Liver (tissue), 9 donors: ENCODE results near the gene REL. TPM values are rescaled to one million over a fixed set of nuclear protein-coding genes. Genes with fewer than 3 reads are reported as not detected.

Source experiments
- DNase-seq: peaks from one replicate; pipeline ENCODE4 v3.0.0-alpha.2; 2017; ENCODE audit warnings: low spot score
- H3K27ac ChIP-seq, 2 donors: one replicate each; pipeline ENCODE4 v1.7.0; 2013; ENCODE audit warnings: inconsistent platforms in 2 of 2, low read length in 2 of 2, control low read depth in 1 of 2, low read depth in 1 of 2, mild to moderate bottlenecking in 1 of 2
- H3K27me3 ChIP-seq, 4 donors: one replicate each; pipeline versions ENCODE4 v1.6.1 to v1.7.0; 2013; ENCODE audit warnings: low read length in 3 of 4, inconsistent platforms in 1 of 4, mild to moderate bottlenecking in 1 of 4, moderate library complexity in 1 of 4; ENCODE audit not compliant: control insufficient read depth in 4 of 4, insufficient read depth in 4 of 4
- H3K36me3 ChIP-seq, 4 donors: one replicate each; pipeline versions ENCODE4 v1.6.1 to v1.7.0; 2013; ENCODE audit warnings: low read length in 3 of 4, mild to moderate bottlenecking in 3 of 4, low read depth in 1 of 4, moderate library complexity in 1 of 4; ENCODE audit not compliant: control insufficient read depth in 4 of 4, insufficient read depth in 3 of 4
- H3K4me1 ChIP-seq, 4 donors: one replicate each; pipeline versions ENCODE4 v1.6.1 to v1.7.0; 2013; ENCODE audit warnings: low read length in 3 of 4, mild to moderate bottlenecking in 3 of 4, moderate library complexity in 1 of 4; ENCODE audit not compliant: control insufficient read depth in 4 of 4, insufficient read depth in 4 of 4
- H3K4me3 ChIP-seq, 3 donors: one replicate each; pipeline versions ENCODE4 v1.6.1 to v1.7.0; 2013; ENCODE audit warnings: low read length in 3 of 3, control low read depth in 1 of 3, low read depth in 1 of 3, mild to moderate bottlenecking in 1 of 3
- H3K9ac ChIP-seq, 2 donors: one replicate each; pipeline ENCODE4 v1.7.0; 2013; ENCODE audit warnings: low read length in 2 of 2, mild to moderate bottlenecking in 2 of 2, moderate library complexity in 2 of 2, control low read depth in 1 of 2, low read depth in 1 of 2
- H3K9me3 ChIP-seq, 4 donors: one replicate each; pipeline versions ENCODE4 v1.6.1 to v1.7.0; 2013; ENCODE audit warnings: low read length in 3 of 4; ENCODE audit not compliant: control insufficient read depth in 4 of 4
- EGR1 ChIP-seq, 2 donors: IDR thresholded peaks; 2 replicates each; pipeline ENCODE4 v1.6.1; 2016 to 2018; ENCODE audit warnings: antibody characterized with exemption in 2 of 2, low read depth in 2 of 2
- FOXA1 ChIP-seq: IDR thresholded peaks from 2 replicates; pipeline ENCODE4 v1.6.1; 2016; ENCODE audit warnings: antibody characterized with exemption
- FOXA2 ChIP-seq: IDR thresholded peaks from 2 replicates; pipeline ENCODE4 v1.6.1; 2016; ENCODE audit warnings: antibody characterized with exemption
- GABPA ChIP-seq, 2 donors: IDR thresholded peaks in 1 of 2; conservative IDR thresholded peaks in 1 of 2; 2 replicates each; pipeline ENCODE4 v1.6.1; 2016; ENCODE audit warnings: antibody characterized with exemption in 2 of 2, mild to moderate bottlenecking in 1 of 2, moderate library complexity in 1 of 2
- HNF4A ChIP-seq, 2 donors: conservative IDR thresholded peaks; 2 replicates each; pipeline ENCODE4 v1.6.1; 2016; ENCODE audit warnings: antibody characterized with exemption in 2 of 2, mild to moderate bottlenecking in 2 of 2
- JUND ChIP-seq, 2 donors: IDR thresholded peaks; 2 replicates each; pipeline ENCODE4 v1.6.1; 2016; ENCODE audit warnings: antibody characterized with exemption in 2 of 2
- NR2F2 ChIP-seq: IDR thresholded peaks from 2 replicates; pipeline ENCODE4 v1.6.1; 2016; ENCODE audit warnings: antibody characterized with exemption
- RAD21 ChIP-seq, 2 donors: IDR thresholded peaks; 2 replicates each; pipeline ENCODE4 v1.6.1; 2016; ENCODE audit warnings: antibody characterized with exemption in 2 of 2, mild to moderate bottlenecking in 2 of 2
- RXRA ChIP-seq, 2 donors: IDR thresholded peaks; 2 replicates each; pipeline ENCODE4 v1.6.1; 2017 to 2018; ENCODE audit warnings: antibody characterized with exemption in 2 of 2, mild to moderate bottlenecking in 1 of 2
- SP1 ChIP-seq: IDR thresholded peaks from 2 replicates; pipeline ENCODE4 v1.6.1; 2018; ENCODE audit warnings: antibody characterized with exemption, mild to moderate bottlenecking
- TAF1 ChIP-seq: conservative IDR thresholded peaks from 2 replicates; pipeline ENCODE4 v1.6.1; 2016; ENCODE audit warnings: antibody characterized with exemption, mild to moderate bottlenecking
- WGBS: extraction: QIAGEN DNeasy Blood & Tissue Kit; methylation state at CpG from one replicate; pipeline ENCODE4 v1.1.7; 2013; 5-methylcytosine and 5-hydroxymethylcytosine counted together
- polyA plus RNA-seq, 2 donors: library from polyadenylated mRNA; stranded (reverse) in 1 of 2; unstranded in 1 of 2; fragments of 200-250 nt in 1 of 2; fragments of >200 nt in 1 of 2; fragmentation: Nextera tagmentation in 1 of 2; extraction: Ambion mirVana in 1 of 2; gene quantifications; one replicate each; pipeline versions ENCODE4 v1.2.1 to v1.2.3, GENCODE V29; 2013 to 2015
- total RNA-seq, 2 donors: library from RNA; depleted of rRNA; stranded (reverse); fragments of >200 nt; gene quantifications; one replicate each; pipeline ENCODE4 v1.2.3, GENCODE V29; 2014
- TF ChIP-seq, protein P1 (sequence below): IDR thresholded peaks from 2 replicates; pipeline ENCODE4 v1.6.1; 2016; ENCODE audit warnings: antibody characterized with exemption, mild to moderate bottlenecking
- TF ChIP-seq, protein P2 (sequence below): fragments of 150-350 bp; IDR thresholded peaks from 2 replicates; pipeline ENCODE4 v1.5.1; 2017; ENCODE audit warnings: improper control_type of control experiment, low read depth, low read length; ENCODE audit not compliant: missing input control
- TF ChIP-seq, protein P3 (sequence below): IDR thresholded peaks from 2 replicates; pipeline ENCODE4 v1.6.1; 2016; ENCODE audit warnings: antibody characterized with exemption
- TF ChIP-seq, protein P4 (sequence below): IDR thresholded peaks from 2 replicates; pipeline ENCODE4 v1.6.1; 2016; ENCODE audit warnings: antibody characterized with exemption
- donor health status: healthy.
- donor health status: healthy.
- donor health status: healthy.
- donor health status: healthy.
- donor health status: healthy.

The REL gene
- total and polyA plus RNA-seq, 4 donors: 1.1 to 7.0 (median 4.4) TPM

DNA sequence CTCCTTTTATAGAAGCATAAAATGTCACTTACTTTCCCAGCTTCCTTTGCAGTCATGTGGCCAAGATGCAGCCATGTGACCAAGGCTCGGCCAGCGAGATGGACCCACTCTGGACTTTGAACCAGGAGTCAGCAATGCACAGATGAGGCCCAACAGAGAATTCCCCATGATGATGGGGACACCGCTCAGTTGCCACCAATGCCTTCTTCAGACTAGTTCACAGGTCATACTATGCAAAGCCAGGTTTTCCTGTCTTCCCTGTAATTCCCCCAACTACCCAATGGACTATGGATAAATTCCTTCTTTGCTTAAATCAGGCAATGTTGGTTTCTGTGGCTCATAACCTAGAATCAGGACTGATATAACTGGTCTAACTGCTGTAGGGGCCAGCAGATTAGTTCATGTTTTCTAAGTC is 22.5 kb upstream of the REL start:
- no peaks in the 10 kb centered on the region for H3K4me1 ChIP-seq
- H3K4me3 ChIP-seq: no peak overlapping the region
- DNase-seq: no peak
- H3K27me3 ChIP-seq: no peaks in the 10 kb centered on the region
- TF ChIP-seq HNF4A (conservative IDR thresholded peaks at IDR 0.05) (no peak), TAF1 (no peak), GABPA (IDR thresholded peaks at IDR 0.05 in 1 of 2, conservative IDR thresholded peaks at IDR 0.05 in 1 of 2) (no peak), RXRA (IDR thresholded peaks at IDR 0.05) (no peak), SP1 (no peak), RAD21 (IDR thresholded peaks at IDR 0.05) (no peak)
- TF ChIP-seq, protein P1, sequence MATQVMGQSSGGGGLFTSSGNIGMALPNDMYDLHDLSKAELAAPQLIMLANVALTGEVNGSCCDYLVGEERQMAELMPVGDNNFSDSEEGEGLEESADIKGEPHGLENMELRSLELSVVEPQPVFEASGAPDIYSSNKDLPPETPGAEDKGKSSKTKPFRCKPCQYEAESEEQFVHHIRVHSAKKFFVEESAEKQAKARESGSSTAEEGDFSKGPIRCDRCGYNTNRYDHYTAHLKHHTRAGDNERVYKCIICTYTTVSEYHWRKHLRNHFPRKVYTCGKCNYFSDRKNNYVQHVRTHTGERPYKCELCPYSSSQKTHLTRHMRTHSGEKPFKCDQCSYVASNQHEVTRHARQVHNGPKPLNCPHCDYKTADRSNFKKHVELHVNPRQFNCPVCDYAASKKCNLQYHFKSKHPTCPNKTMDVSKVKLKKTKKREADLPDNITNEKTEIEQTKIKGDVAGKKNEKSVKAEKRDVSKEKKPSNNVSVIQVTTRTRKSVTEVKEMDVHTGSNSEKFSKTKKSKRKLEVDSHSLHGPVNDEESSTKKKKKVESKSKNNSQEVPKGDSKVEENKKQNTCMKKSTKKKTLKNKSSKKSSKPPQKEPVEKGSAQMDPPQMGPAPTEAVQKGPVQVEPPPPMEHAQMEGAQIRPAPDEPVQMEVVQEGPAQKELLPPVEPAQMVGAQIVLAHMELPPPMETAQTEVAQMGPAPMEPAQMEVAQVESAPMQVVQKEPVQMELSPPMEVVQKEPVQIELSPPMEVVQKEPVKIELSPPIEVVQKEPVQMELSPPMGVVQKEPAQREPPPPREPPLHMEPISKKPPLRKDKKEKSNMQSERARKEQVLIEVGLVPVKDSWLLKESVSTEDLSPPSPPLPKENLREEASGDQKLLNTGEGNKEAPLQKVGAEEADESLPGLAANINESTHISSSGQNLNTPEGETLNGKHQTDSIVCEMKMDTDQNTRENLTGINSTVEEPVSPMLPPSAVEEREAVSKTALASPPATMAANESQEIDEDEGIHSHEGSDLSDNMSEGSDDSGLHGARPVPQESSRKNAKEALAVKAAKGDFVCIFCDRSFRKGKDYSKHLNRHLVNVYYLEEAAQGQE: no peak
- TF ChIP-seq, protein P2, sequence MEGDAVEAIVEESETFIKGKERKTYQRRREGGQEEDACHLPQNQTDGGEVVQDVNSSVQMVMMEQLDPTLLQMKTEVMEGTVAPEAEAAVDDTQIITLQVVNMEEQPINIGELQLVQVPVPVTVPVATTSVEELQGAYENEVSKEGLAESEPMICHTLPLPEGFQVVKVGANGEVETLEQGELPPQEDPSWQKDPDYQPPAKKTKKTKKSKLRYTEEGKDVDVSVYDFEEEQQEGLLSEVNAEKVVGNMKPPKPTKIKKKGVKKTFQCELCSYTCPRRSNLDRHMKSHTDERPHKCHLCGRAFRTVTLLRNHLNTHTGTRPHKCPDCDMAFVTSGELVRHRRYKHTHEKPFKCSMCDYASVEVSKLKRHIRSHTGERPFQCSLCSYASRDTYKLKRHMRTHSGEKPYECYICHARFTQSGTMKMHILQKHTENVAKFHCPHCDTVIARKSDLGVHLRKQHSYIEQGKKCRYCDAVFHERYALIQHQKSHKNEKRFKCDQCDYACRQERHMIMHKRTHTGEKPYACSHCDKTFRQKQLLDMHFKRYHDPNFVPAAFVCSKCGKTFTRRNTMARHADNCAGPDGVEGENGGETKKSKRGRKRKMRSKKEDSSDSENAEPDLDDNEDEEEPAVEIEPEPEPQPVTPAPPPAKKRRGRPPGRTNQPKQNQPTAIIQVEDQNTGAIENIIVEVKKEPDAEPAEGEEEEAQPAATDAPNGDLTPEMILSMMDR: no peak
- TF ChIP-seq, protein P3, sequence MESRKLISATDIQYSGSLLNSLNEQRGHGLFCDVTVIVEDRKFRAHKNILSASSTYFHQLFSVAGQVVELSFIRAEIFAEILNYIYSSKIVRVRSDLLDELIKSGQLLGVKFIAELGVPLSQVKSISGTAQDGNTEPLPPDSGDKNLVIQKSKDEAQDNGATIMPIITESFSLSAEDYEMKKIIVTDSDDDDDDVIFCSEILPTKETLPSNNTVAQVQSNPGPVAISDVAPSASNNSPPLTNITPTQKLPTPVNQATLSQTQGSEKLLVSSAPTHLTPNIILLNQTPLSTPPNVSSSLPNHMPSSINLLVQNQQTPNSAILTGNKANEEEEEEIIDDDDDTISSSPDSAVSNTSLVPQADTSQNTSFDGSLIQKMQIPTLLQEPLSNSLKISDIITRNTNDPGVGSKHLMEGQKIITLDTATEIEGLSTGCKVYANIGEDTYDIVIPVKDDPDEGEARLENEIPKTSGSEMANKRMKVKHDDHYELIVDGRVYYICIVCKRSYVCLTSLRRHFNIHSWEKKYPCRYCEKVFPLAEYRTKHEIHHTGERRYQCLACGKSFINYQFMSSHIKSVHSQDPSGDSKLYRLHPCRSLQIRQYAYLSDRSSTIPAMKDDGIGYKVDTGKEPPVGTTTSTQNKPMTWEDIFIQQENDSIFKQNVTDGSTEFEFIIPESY: no peak
- TF ChIP-seq, protein P4, sequence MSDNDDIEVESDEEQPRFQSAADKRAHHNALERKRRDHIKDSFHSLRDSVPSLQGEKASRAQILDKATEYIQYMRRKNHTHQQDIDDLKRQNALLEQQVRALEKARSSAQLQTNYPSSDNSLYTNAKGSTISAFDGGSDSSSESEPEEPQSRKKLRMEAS: no peak
- H3K9me3 ChIP-seq: no peaks in the 10 kb centered on the region
- H3K36me3 ChIP-seq: no peaks in the 10 kb centered on the region
- WGBS: 93% methylated on average over 3 of the region's 3 CpGs
- H3K9ac ChIP-seq: no peak overlapping the region
- H3K27ac ChIP-seq: no peak overlapping the region

DNA sequence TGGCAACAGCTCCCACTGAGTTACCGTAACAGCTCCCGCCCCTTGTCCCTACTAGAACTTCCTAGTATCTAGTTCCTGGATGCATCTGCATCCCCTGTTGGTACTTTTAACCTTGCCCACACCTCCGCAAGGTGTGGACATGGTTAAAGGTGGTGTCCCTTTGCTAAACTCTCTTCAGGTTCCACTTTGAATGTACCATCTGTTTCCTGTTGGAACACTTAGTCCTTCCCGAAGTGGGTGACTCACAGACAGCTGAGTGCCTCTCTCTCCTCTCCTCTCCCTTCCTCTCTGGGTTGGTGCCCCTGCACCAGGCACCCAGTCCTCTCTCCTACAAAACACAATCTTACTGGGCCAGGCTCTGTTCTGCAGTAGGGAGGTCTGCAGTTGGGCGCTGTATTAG is 19.6 kb upstream of the REL start:
- DNase-seq: no peak
- Histone ChIP-seq H3K27me3 (no peaks in the 10 kb centered on the region), H3K36me3 (no peaks in the 10 kb centered on the region), H3K4me3 (no peak overlapping the region), H3K9ac (no peak overlapping the region), H3K27ac (no peak overlapping the region), H3K9me3 (no peaks in the 10 kb centered on the region), H3K4me1 (no peaks in the 10 kb centered on the region)
- WGBS: 89% methylated on average over 5 of the region's 5 CpGs
- no peak for TF ChIP-seq FOXA1
- TF ChIP-seq, protein P3: no peak
- no peak for TF ChIP-seq JUND (IDR thresholded peaks at IDR 0.05)
- TF ChIP-seq HNF4A (conservative IDR thresholded peaks at IDR 0.05): no peak
- no peak for TF ChIP-seq RAD21 (IDR thresholded peaks at IDR 0.05)
- TF ChIP-seq, protein P2: no peak
- TF ChIP-seq, protein P1: no peak
- TF ChIP-seq, protein P4: no peak
- no peak for TF ChIP-seq RXRA (IDR thresholded peaks at IDR 0.05)
- TF ChIP-seq TAF1: no peak
- TF ChIP-seq FOXA2: no peak
- TF ChIP-seq EGR1 (IDR thresholded peaks at IDR 0.05; ENCODE audit: low read depth in 2 of 2): no peak
- no peak for TF ChIP-seq NR2F2
